COR-L47 (cell line): ENCODE data around the gene TBL1XR1.
"Not testable (repeated sequence)": the region's sequence is repeated elsewhere in the genome, so short reads cannot be mapped to it uniquely, and the experiment has no call there.

Experiments used
- DNase-seq: peaks from one replicate; lab custom pipeline; 2025; lab: John Stamatoyannopoulos, UW

The TBL1XR1 gene

GRCh38 chr3:177208223-177208622, 10.9 kb upstream of the TBL1XR1 start:
- no peak for DNase-seq

GRCh38 chr3:177206936-177207335, 9.7 kb upstream of the TBL1XR1 start:
- no peak for DNase-seq

- DNase-seq = no peak
Measured at GRCh38 chr3:177203689-177204395, 6.6 kb upstream of the TBL1XR1 start.

- DNase-seq = not testable (repeated sequence)
Measured at GRCh38 chr3:177203016-177203415, 5.7 kb upstream of the TBL1XR1 start.

- no peak for DNase-seq
Measured at GRCh38 chr3:177201700-177202397, 4.6 kb upstream of the TBL1XR1 start.

- no peak for DNase-seq
Measured at GRCh38 chr3:177199206-177199760, 2.0 kb upstream of the TBL1XR1 start.

- no peak for DNase-seq
Measured at GRCh38 chr3:177197727-177198460, 612 bp upstream of the TBL1XR1 start.

- DNase-seq = peak; percentile 66
Measured at GRCh38 chr3:177196456-177197040, 734 bp downstream of the TBL1XR1 start.

GRCh38 chr3:177196008-177196455, 1.2 kb downstream of the TBL1XR1 start:
- DNase-seq = no peak

GRCh38 chr3:177195242-177195991, 1.9 kb downstream of the TBL1XR1 start:
- DNase-seq = peak; percentile 50

GRCh38 chr3:177194299-177194698, 3.0 kb downstream of the TBL1XR1 start:
- no peak for DNase-seq

GRCh38 chr3:177193688-177194268, 3.5 kb downstream of the TBL1XR1 start:
- DNase-seq = peak; percentile 59

GRCh38 chr3:177193275-177193674, 4.0 kb downstream of the TBL1XR1 start:
- DNase-seq = not testable (repeated sequence)

- no peak for DNase-seq
Measured at GRCh38 chr3:177190756-177191681, 6.3 kb downstream of the TBL1XR1 start.

- not testable (repeated sequence) for DNase-seq
Measured at GRCh38 chr3:177190184-177190583, 7.1 kb downstream of the TBL1XR1 start.

GRCh38 chr3:177188325-177188724, 9.0 kb downstream of the TBL1XR1 start:
- DNase-seq = not testable (repeated sequence)

- no peak for DNase-seq
Measured at GRCh38 chr3:177186306-177186705, 11.0 kb downstream of the TBL1XR1 start.

- DNase-seq = no peak
Measured at GRCh38 chr3:177185035-177185574, 12.2 kb downstream of the TBL1XR1 start.

- DNase-seq = not testable (repeated sequence)
Measured at GRCh38 chr3:177184602-177185001, 12.7 kb downstream of the TBL1XR1 start.
